ENCODE results near the gene CCER1. TPM values are rescaled to one million over a fixed set of nuclear protein-coding genes. Genes with fewer than 3 reads are reported as not detected.

Gene CCER1
- total RNA-seq, 1 experiment from 2014 or later: not detected

DNA sequence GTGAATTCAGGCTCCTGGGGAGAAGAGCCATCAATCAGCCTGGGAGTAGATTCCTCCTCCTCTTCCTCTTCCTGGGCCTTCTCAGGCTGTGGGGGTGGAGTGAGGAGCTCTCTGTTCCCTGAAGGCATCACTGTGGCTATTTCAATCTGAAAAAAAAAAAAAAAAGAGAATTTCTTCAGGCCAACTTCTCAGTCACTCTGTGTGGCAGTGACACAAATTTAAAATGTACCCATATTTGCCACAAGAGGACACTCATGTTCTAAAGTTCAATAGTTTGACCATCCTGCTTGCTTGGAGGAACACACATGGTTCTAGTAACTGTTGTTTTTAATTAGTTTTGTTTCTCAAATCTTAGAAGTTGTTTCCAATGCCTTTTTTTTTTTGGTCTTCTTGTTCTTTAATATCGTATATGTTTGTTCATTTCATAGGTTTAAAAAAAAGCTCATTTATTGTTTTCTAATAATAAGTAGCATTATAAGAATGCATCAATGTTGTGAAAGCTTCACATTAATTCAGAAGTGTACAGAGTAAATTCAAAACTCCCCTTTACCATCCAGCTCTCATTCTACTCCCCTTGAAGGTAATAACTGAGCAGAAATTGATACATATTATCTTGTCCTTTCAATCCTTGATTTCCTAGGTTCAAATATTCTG lies 23.3 kb upstream of the CCER1 start:
- no peak for DNase-seq
- no peaks in the 10 kb centered on the region for H3K36me3 ChIP-seq (replicated peaks; ENCODE audit: control insufficient read depth, insufficient read depth, low read length)
- no peak overlapping the region for H3K4me3 ChIP-seq (ENCODE audit: insufficient read depth, low read depth, low read length)
- H3K27me3 ChIP-seq (ENCODE audit: control insufficient read depth, insufficient read depth, low read length): peaks cover 28% of the 10 kb centered on the region

- Histone ChIP-seq H3K27me3 (ENCODE audit: control insufficient read depth, insufficient read depth, low read length) (peaks cover 18% of the 10 kb centered on the region), H3K4me3 (ENCODE audit: insufficient read depth, low read depth, low read length) (no peak overlapping the region), H3K36me3 (replicated peaks; ENCODE audit: control insufficient read depth, insufficient read depth, low read length) (no peaks in the 10 kb centered on the region)
- no peak for DNase-seq
Measured at GRCh38 chr12:90977224-90977623, 22.2 kb upstream of the CCER1 start.

DNA sequence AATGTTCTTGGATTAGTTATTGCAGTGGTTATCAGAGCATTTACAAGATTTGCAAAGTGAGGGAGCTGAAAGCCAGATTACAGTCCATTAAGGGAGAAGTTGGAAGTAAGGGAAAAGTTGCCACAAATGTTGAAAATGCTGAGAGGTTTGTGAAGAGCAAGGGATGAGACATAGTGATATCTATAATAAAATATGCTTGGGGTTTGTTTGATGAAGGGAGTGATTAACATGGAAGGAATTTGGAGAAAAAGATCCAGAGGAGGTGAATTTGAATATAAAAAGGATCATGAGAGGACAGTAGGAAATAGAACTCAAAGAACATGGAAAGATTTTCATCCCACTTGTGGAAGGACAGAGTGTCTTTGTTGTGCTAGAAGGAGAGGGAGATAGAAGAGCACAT lies 19.3 kb upstream of the CCER1 start:
- no peak overlapping the region for H3K4me3 ChIP-seq (ENCODE audit: insufficient read depth, low read depth, low read length)

DNA sequence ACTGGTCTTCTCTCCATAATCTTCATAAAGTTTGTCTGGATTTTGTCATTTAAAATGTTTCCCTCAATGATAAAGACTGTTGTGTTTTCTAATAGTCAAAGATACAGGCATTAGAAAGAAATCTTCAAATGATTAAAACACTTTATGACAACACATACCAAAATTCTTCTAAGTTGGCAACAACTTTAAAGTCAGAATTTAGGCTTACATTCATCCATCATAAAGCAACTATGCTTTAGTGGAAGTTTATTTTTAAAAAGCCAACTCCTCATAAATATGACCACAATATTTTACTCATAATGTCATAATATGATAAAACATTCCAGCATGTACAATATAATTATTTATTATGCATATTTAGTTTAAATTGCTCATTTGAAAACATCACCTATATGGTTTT lies 17.2 kb upstream of the CCER1 start:
- no peak overlapping the region for H3K4me3 ChIP-seq (ENCODE audit: insufficient read depth, low read depth, low read length)

More for the DNA sequence above, 19.3 kb upstream of the CCER1 start:
- no peaks in the 10 kb centered on the region for H3K36me3 ChIP-seq (replicated peaks; ENCODE audit: control insufficient read depth, insufficient read depth, low read length)
- no peak for DNase-seq
- no peaks in the 10 kb centered on the region for H3K27me3 ChIP-seq (ENCODE audit: control insufficient read depth, insufficient read depth, low read length)

DNA sequence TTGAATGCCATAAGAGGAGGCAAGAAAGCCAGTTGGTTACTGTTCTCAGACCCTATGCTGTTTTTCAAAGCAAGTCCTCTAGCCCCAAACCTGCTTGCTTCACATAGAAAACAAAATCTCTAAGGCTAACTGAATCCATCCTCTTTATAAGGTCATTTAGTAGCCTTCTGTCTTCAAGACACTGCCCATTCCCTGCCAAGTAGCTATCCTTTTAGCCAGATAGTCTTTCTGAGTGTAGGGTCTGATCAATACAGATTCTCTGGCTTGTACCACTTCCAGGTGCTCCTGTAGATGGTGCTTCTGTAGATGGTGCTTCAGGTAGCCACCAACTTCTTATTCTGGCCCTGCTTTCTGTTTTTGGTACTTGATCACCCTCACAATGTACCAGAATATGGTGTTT lies 15.9 kb upstream of the CCER1 start:
- H3K36me3 ChIP-seq (replicated peaks; ENCODE audit: control insufficient read depth, insufficient read depth, low read length): no peaks in the 10 kb centered on the region
- no peaks in the 10 kb centered on the region for H3K27me3 ChIP-seq (ENCODE audit: control insufficient read depth, insufficient read depth, low read length)
- H3K4me3 ChIP-seq (ENCODE audit: insufficient read depth, low read depth, low read length): no peak overlapping the region
- DNase-seq: no peak

More for the DNA sequence above, 17.2 kb upstream of the CCER1 start:
- no peaks in the 10 kb centered on the region for H3K27me3 ChIP-seq (ENCODE audit: control insufficient read depth, insufficient read depth, low read length)
- no peaks in the 10 kb centered on the region for H3K36me3 ChIP-seq (replicated peaks; ENCODE audit: control insufficient read depth, insufficient read depth, low read length)
- no peak for DNase-seq

GRCh38 chr12:90970471-90970870 lies 15.5 kb upstream of the CCER1 start:
- Histone ChIP-seq H3K36me3 (replicated peaks; ENCODE audit: control insufficient read depth, insufficient read depth, low read length) (no peaks in the 10 kb centered on the region), H3K27me3 (ENCODE audit: control insufficient read depth, insufficient read depth, low read length) (no peaks in the 10 kb centered on the region), H3K4me3 (ENCODE audit: insufficient read depth, low read depth, low read length) (no peak overlapping the region)
- no peak for DNase-seq

GRCh38 chr12:90969851-90970250 lies 14.9 kb upstream of the CCER1 start:
- H3K27me3 ChIP-seq (ENCODE audit: control insufficient read depth, insufficient read depth, low read length): no peaks in the 10 kb centered on the region
- no peak overlapping the region for H3K4me3 ChIP-seq (ENCODE audit: insufficient read depth, low read depth, low read length)
- DNase-seq: no peak
- H3K36me3 ChIP-seq (replicated peaks; ENCODE audit: control insufficient read depth, insufficient read depth, low read length): no peaks in the 10 kb centered on the region

DNA sequence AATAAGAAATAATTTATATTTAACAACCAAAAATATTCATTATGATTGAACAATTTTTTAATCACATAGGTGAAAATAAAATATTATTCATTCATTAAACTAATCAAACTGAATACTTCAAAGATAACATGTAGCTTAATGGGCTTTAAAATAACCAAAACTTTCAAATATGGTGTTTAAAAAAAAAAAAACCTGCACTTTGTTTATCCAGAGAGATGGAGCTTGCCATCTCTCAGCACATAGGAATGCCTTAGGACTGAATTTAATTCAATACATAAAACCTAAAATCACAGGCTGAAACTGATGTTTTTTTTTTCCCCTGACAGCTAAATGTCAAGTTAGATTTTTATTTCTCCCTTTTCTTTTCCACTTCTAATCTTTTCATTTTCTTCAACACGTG lies 14.4 kb upstream of the CCER1 start:
- Histone ChIP-seq H3K27me3 (ENCODE audit: control insufficient read depth, insufficient read depth, low read length) (no peaks in the 10 kb centered on the region), H3K36me3 (replicated peaks; ENCODE audit: control insufficient read depth, insufficient read depth, low read length) (no peaks in the 10 kb centered on the region), H3K4me3 (ENCODE audit: insufficient read depth, low read depth, low read length) (no peak overlapping the region)
- DNase-seq: no peak

GRCh38 chr12:90965204-90965603 lies 10.2 kb upstream of the CCER1 start:
- Histone ChIP-seq H3K4me3 (ENCODE audit: insufficient read depth, low read depth, low read length) (no peak overlapping the region), H3K27me3 (ENCODE audit: control insufficient read depth, insufficient read depth, low read length) (no peaks in the 10 kb centered on the region), H3K36me3 (replicated peaks; ENCODE audit: control insufficient read depth, insufficient read depth, low read length) (no peaks in the 10 kb centered on the region)
- no peak for DNase-seq

GRCh38 chr12:90964616-90965015 lies 9.6 kb upstream of the CCER1 start:
- Histone ChIP-seq H3K36me3 (replicated peaks; ENCODE audit: control insufficient read depth, insufficient read depth, low read length) (no peaks in the 10 kb centered on the region), H3K4me3 (ENCODE audit: insufficient read depth, low read depth, low read length) (no peak overlapping the region), H3K27me3 (ENCODE audit: control insufficient read depth, insufficient read depth, low read length) (no peaks in the 10 kb centered on the region)
- DNase-seq: no peak

DNA sequence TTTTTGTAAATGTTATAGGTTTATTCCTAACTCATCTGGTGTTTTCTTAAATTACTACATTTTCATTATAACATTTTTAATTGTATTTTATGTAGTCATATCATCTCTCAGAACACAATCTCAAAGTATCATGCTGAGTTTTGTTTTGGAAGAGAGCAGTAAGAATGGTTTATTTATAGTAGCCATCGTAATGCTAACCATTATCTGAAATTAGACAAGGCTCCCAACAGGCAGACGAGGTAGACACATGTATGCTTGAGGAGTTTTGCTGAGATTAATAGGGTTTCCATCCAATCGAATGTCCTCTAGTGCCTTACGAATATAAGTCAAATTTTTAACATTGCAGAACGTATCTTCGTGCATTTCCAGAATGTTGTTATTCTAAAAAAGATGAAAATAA lies 9.0 kb upstream of the CCER1 start:
- no peak overlapping the region for H3K4me3 ChIP-seq (ENCODE audit: insufficient read depth, low read depth, low read length)
- H3K36me3 ChIP-seq (replicated peaks; ENCODE audit: control insufficient read depth, insufficient read depth, low read length): no peaks in the 10 kb centered on the region
- no peak for DNase-seq
- H3K27me3 ChIP-seq (ENCODE audit: control insufficient read depth, insufficient read depth, low read length): no peaks in the 10 kb centered on the region

DNA sequence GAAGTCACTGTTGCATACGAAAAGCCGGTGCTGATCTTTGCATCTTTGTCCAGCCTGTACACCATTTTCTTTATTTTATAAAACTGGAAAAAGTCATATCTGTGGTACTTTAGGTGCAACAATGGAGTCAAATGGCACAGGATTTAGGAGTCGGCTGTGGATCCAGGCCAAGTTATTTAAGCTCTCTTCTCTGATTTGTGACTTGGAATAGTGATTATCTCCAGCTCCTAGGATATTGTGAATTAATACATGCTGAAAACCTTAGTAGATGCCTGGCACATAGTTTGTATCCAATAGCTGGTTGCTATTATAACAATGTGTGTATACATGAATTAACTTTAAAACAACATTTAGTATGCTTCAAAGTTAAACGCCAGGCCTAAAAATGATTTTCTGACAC lies 6.2 kb upstream of the CCER1 start:
- H3K4me3 ChIP-seq (ENCODE audit: insufficient read depth, low read depth, low read length): no peak overlapping the region
- DNase-seq: no peak
- H3K27me3 ChIP-seq (ENCODE audit: control insufficient read depth, insufficient read depth, low read length): no peaks in the 10 kb centered on the region
- no peaks in the 10 kb centered on the region for H3K36me3 ChIP-seq (replicated peaks; ENCODE audit: control insufficient read depth, insufficient read depth, low read length)

- Histone ChIP-seq H3K36me3 (replicated peaks; ENCODE audit: control insufficient read depth, insufficient read depth, low read length) (no peaks in the 10 kb centered on the region), H3K27me3 (ENCODE audit: control insufficient read depth, insufficient read depth, low read length) (no peaks in the 10 kb centered on the region), H3K4me3 (ENCODE audit: insufficient read depth, low read depth, low read length) (no peak overlapping the region)
- DNase-seq: peak; percentile 19
Measured at GRCh38 chr12:90959538-90960139, 4.7 kb upstream of the CCER1 start.

DNA sequence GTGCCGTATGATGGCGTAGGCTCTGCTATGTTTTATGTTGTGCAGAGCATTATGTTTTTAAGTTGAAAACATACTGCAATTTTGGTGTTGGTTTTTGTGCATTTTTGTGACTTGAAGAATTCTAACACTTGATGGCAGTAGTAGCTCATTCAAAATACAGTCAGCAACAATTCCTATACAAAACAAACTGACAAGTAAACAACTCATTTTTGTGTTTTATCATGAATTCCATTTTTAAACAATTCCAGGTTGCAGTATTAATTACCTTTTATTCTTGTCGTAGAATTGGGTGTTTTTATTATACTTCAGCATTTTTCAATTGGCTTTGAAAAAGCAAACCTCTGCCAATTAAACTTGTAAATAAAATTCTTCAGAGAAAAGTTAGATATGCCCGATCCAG lies 4.1 kb upstream of the CCER1 start:
- Histone ChIP-seq H3K4me3 (ENCODE audit: insufficient read depth, low read depth, low read length) (no peak overlapping the region), H3K27me3 (ENCODE audit: control insufficient read depth, insufficient read depth, low read length) (no peaks in the 10 kb centered on the region)

GRCh38 chr12:90958347-90958746 lies 3.4 kb upstream of the CCER1 start:
- no peak for DNase-seq
- Histone ChIP-seq H3K27me3 (ENCODE audit: control insufficient read depth, insufficient read depth, low read length) (no peaks in the 10 kb centered on the region), H3K4me3 (ENCODE audit: insufficient read depth, low read depth, low read length) (no peak overlapping the region), H3K36me3 (replicated peaks; ENCODE audit: control insufficient read depth, insufficient read depth, low read length) (no peaks in the 10 kb centered on the region)

More for the DNA sequence above, 4.1 kb upstream of the CCER1 start:
- DNase-seq: no peak
- no peaks in the 10 kb centered on the region for H3K36me3 ChIP-seq (replicated peaks; ENCODE audit: control insufficient read depth, insufficient read depth, low read length)

All from H7 (cell line).